H9 (cell line): Measurements from ENCODE around the gene PATL2. TPM values are rescaled to one million over a fixed set of nuclear protein-coding genes. Genes with fewer than 3 reads are reported as not detected.

Source experiments
- DNase-seq: peaks from one replicate; pipeline ENCODE4 v3.0.0-alpha.2; 2017
- H2AFZ ChIP-seq: one replicate; pipeline ENCODE4 v1.6.1; 2013; ENCODE audit warnings: mild to moderate bottlenecking, low read length, control low read depth, moderate library complexity
- H2AK5ac ChIP-seq: 2 replicates; pipeline ENCODE4 v1.6.1; 2013; ENCODE audit warnings: low read length, control low read depth, mixed read lengths; ENCODE audit not compliant: insufficient read length
- H2BK120ac ChIP-seq: one replicate; pipeline ENCODE4 v1.6.1; 2013; ENCODE audit warnings: low read depth, mild to moderate bottlenecking, low read length, control low read depth, inconsistent platforms; ENCODE audit not compliant: poor library complexity, severe bottlenecking
- H2BK12ac ChIP-seq: 2 replicates; pipeline ENCODE4 v1.6.1; 2013; ENCODE audit warnings: low read length, control low read depth, mixed read lengths, low read depth; ENCODE audit not compliant: insufficient read length
- H2BK15ac ChIP-seq: 2 replicates; pipeline ENCODE4 v1.6.1; 2013; ENCODE audit warnings: low read depth, low read length, control low read depth
- H2BK20ac ChIP-seq: one replicate; pipeline ENCODE4 v1.6.1; 2013; ENCODE audit warnings: low read depth, mild to moderate bottlenecking, low read length, control low read depth, inconsistent platforms; ENCODE audit not compliant: poor library complexity, severe bottlenecking
- H2BK5ac ChIP-seq: 2 replicates; pipeline ENCODE4 v1.6.1; 2013; ENCODE audit warnings: low read length, control low read depth, mixed read lengths; ENCODE audit not compliant: insufficient read length
- H3K14ac ChIP-seq: 2 replicates; pipeline ENCODE4 v1.6.1; 2013; ENCODE audit warnings: low read length, control low read depth; ENCODE audit not compliant: insufficient read depth
- H3K18ac ChIP-seq: 2 replicates; pipeline ENCODE4 v1.6.1; 2013; ENCODE audit warnings: low read depth, mild to moderate bottlenecking, mixed read lengths, low read length, control low read depth; ENCODE audit not compliant: insufficient read length
- H3K23ac ChIP-seq: 2 replicates; pipeline ENCODE4 v1.6.1; 2013; ENCODE audit warnings: low read length, control low read depth, mixed read lengths, low read depth; ENCODE audit not compliant: insufficient read length
- H3K23me2 ChIP-seq: 2 replicates; pipeline ENCODE4 v1.6.1; 2013; ENCODE audit warnings: low read depth, mild to moderate bottlenecking, mixed read lengths, low read length, control low read depth; ENCODE audit not compliant: insufficient read length, poor library complexity, severe bottlenecking
- H3K27ac ChIP-seq: 2 replicates; pipeline ENCODE4 v1.5.1; 2013; ENCODE audit warnings: low read length, control low read depth, mixed read lengths, low read depth; ENCODE audit not compliant: insufficient read length
- H3K27me3 ChIP-seq: 2 replicates; pipeline ENCODE4 v1.6.1; 2013; ENCODE audit warnings: low read length, control low read depth, inconsistent platforms; ENCODE audit not compliant: insufficient read depth
- H3K4ac ChIP-seq: 2 replicates; pipeline ENCODE4 v1.6.1; 2013; ENCODE audit warnings: low read depth, mild to moderate bottlenecking, control low read depth, inconsistent platforms, low read length, moderate library complexity
- H3K4me1 ChIP-seq: 2 replicates; pipeline ENCODE4 v1.6.1; 2013; ENCODE audit warnings: low read length, control low read depth, inconsistent platforms; ENCODE audit not compliant: insufficient read depth
- H3K4me2 ChIP-seq: 2 replicates; pipeline ENCODE4 v1.6.1; 2013; ENCODE audit warnings: low read length, control low read depth, mixed read lengths; ENCODE audit not compliant: insufficient read length, insufficient read depth
- H3K56ac ChIP-seq: 2 replicates; pipeline ENCODE4 v1.6.1; 2013; ENCODE audit warnings: low read depth, mild to moderate bottlenecking, mixed read lengths, low read length, control low read depth; ENCODE audit not compliant: insufficient read length
- H3K79me1 ChIP-seq: 2 replicates; pipeline ENCODE4 v1.6.1; 2013; ENCODE audit warnings: low read depth, mild to moderate bottlenecking, moderate library complexity, low read length, control low read depth, inconsistent platforms; ENCODE audit not compliant: insufficient read depth, poor library complexity, severe bottlenecking
- H3K79me2 ChIP-seq: 2 replicates; pipeline ENCODE4 v1.6.1; 2013; ENCODE audit warnings: low read length, control low read depth, inconsistent platforms; ENCODE audit not compliant: insufficient read depth
- H3K9ac ChIP-seq: 2 replicates; pipeline ENCODE4 v1.6.1; 2013; ENCODE audit warnings: low read length, control low read depth, mixed read lengths; ENCODE audit not compliant: insufficient read length; ENCODE audit errors: extremely low read depth
- H3K9me3 ChIP-seq: one replicate; pipeline ENCODE4 v1.6.1; 2013; ENCODE audit warnings: low read depth, low read length, inconsistent platforms; ENCODE audit not compliant: control insufficient read depth
- H3T11ph ChIP-seq: one replicate; pipeline ENCODE4 v1.6.1; 2013; ENCODE audit warnings: mild to moderate bottlenecking, low read length, control low read depth, inconsistent platforms
- H4K20me1 ChIP-seq: one replicate; pipeline ENCODE4 v1.6.1; 2013; ENCODE audit not compliant: control insufficient read depth, insufficient read length, insufficient read depth
- H4K5ac ChIP-seq: 2 replicates; pipeline ENCODE4 v1.6.1; 2013; ENCODE audit warnings: low read depth, mild to moderate bottlenecking, mixed read lengths, low read length, control low read depth; ENCODE audit not compliant: insufficient read length
- H4K8ac ChIP-seq: replicated peaks from 2 replicates; pipeline ENCODE4 v1.6.1; 2013; ENCODE audit warnings: low read length, control low read depth, mixed read lengths, low read depth; ENCODE audit not compliant: insufficient read length
- H4K91ac ChIP-seq: 2 replicates; pipeline ENCODE4 v1.6.1; 2013; ENCODE audit warnings: low read depth, mild to moderate bottlenecking, moderate library complexity, mixed read lengths, low read length, control low read depth; ENCODE audit not compliant: insufficient read length
- H3K27ac Mint-ChIP-seq, 3 experiments: 2 replicates in 2 of 3; 3 replicates in 1 of 3; pipeline ENCODE4 v1.8.0; 2020 to 2021; ENCODE audit warnings: mixed read lengths in 3 of 3, mild to moderate bottlenecking in 1 of 3, moderate library complexity in 1 of 3
- H3K27me3 Mint-ChIP-seq: 2 replicates; pipeline ENCODE4 v1.8.0; 2021; ENCODE audit warnings: low read depth, mild to moderate bottlenecking, moderate library complexity, mixed read lengths
- H3K36me3 Mint-ChIP-seq, 3 experiments: 2 replicates in 2 of 3; 3 replicates in 1 of 3; pipeline ENCODE4 v1.8.0; 2020 to 2021; ENCODE audit warnings: low read depth in 3 of 3, mixed read lengths in 3 of 3; ENCODE audit not compliant: insufficient read depth in 1 of 3
- H3K4me1 Mint-ChIP-seq, 2 experiments: 2 replicates each; pipeline ENCODE4 v1.8.0; 2020; ENCODE audit warnings: mixed read lengths in 2 of 2
- H3K4me3 Mint-ChIP-seq, 2 experiments: 2 replicates in 1 of 2; 3 replicates in 1 of 2; pipeline ENCODE4 v1.8.0; 2020 to 2021; ENCODE audit warnings: mild to moderate bottlenecking in 2 of 2, mixed read lengths in 2 of 2, moderate library complexity in 1 of 2
- H3K9me3 Mint-ChIP-seq, 2 experiments: 2 replicates in 1 of 2; 3 replicates in 1 of 2; pipeline ENCODE4 v1.8.0; 2020; ENCODE audit warnings: mild to moderate bottlenecking in 2 of 2, mixed read lengths in 2 of 2, moderate library complexity in 1 of 2
- CTCF ChIP-seq: fragments of 200-600 bp; sonication (generic); conservative IDR thresholded peaks from 3 replicates; pipeline ENCODE4 v1.8.0; 2021; ENCODE audit warnings: antibody characterized with exemption, mild to moderate bottlenecking
- WGBS: extraction: QIAGEN DNeasy Blood & Tissue Kit; methylation state at CpG from one replicate; pipeline ENCODE4 v1.1.7; 2013; ENCODE audit warnings: missing lambda C conversion rate, low lambda C conversion rate, mixed read lengths; ENCODE audit not compliant: insufficient read length; ENCODE audit errors: extremely low coverage; 5-methylcytosine and 5-hydroxymethylcytosine counted together
- total RNA-seq: library from RNA; stranded (reverse); gene quantifications from 2 replicates; pipeline ENCODE4 v1.2.1, GENCODE V29; 2021

PATL2 gene
- total RNA-seq, 1 experiment from 2014 or later: 0.46 TPM

- no peak overlapping the region for H3K4me3 Mint-ChIP-seq
- DNase-seq: no peak
- peaks cover 7% of the 10 kb centered on the region for H3K23me2 ChIP-seq
These were observed 52.1 kb downstream of the PATL2 start for GRCh38 chr15:44659056-44659455.

More at GRCh38 chr15:44659056-44659455, 52.1 kb downstream of the PATL2 start:
- Mint-ChIP-seq H3K36me3 (peaks cover 9 to 35% (median 34%) of the 10 kb centered on the region in 3 experiments; a peak in 6 of 7 replicates), H3K27me3 (no peaks in the 10 kb centered on the region), H3K9me3 (no peaks in the 10 kb centered on the region; a peak in 1 of 5 replicates), H3K4me1 (peaks cover 8 to 10% of the 10 kb centered on the region in 2 experiments), H3K27ac (no peak overlapping the region)
- H3K56ac ChIP-seq: no peak overlapping the region
- H4K8ac ChIP-seq: no peak overlapping the region
- WGBS: no CpG with 5 or more reads among the region's 3 CpGs
- H2BK12ac ChIP-seq: no peak overlapping the region
- no peak overlapping the region for H2AK5ac ChIP-seq
- no peaks in the 10 kb centered on the region for H3K9me3 ChIP-seq
- H3K4ac ChIP-seq: no peak overlapping the region
- no peak overlapping the region for H2BK15ac ChIP-seq
- peaks cover 6% of the 10 kb centered on the region for H3K79me1 ChIP-seq
- no peak overlapping the region for H3K4me2 ChIP-seq
- H3T11ph ChIP-seq: no peak overlapping the region
- H3K4me1 ChIP-seq: no peaks in the 10 kb centered on the region
- H4K20me1 ChIP-seq: no peaks in the 10 kb centered on the region
- H2BK20ac ChIP-seq: no peak overlapping the region
- H3K79me2 ChIP-seq: no peaks in the 10 kb centered on the region
- no peak overlapping the region for H2AFZ ChIP-seq
- TF ChIP-seq CTCF: no peak
- H4K91ac ChIP-seq: no peak overlapping the region
- no peak overlapping the region for H3K14ac ChIP-seq
- no peak overlapping the region for H2BK120ac ChIP-seq
- H3K23ac ChIP-seq: no peak overlapping the region
- no peak overlapping the region for H4K5ac ChIP-seq
- H2BK5ac ChIP-seq: no peak overlapping the region
- H3K27me3 ChIP-seq: no peaks in the 10 kb centered on the region
- H3K9ac ChIP-seq: no peak overlapping the region
- H3K18ac ChIP-seq: no peak overlapping the region
- no peak overlapping the region for H3K27ac ChIP-seq
